CD8-positive, alpha-beta memory T cell (primary cell): ENCODE results near the gene CD2AP. TPM values are rescaled to one million over a fixed set of nuclear protein-coding genes. Genes with fewer than 3 reads are reported as not detected.

Experiments
- CTCF ChIA-PET: fragments of 350-600 bp; sonication (Branson Sonifier 250); formaldehyde crosslinking; loops from one replicate; lab custom pipeline; 2021; ENCODE audit warnings: antibody characterized with exemption; lab: Charles Lee
- POLR2A ChIA-PET: fragments of 350-600 bp; sonication (Branson Sonifier 250); formaldehyde crosslinking; loops from one replicate; lab custom pipeline; 2021; ENCODE audit warnings: antibody characterized with exemption; lab: Charles Lee
- DNase-seq, 5 donors: peaks; one replicate each; pipeline versions ENCODE4 v3.0.0 to v3.0.0-alpha.2; 2020 to 2022; ENCODE audit warnings: mixed read lengths in 1 of 5
- H3K27ac ChIP-seq: one replicate; pipeline ENCODE4 v1.7.0; 2013; ENCODE audit warnings: low read depth, mild to moderate bottlenecking, low read length, moderate library complexity
- H3K27me3 ChIP-seq: 2 replicates; pipeline ENCODE4 v1.7.0; 2013; ENCODE audit warnings: low read length, mild to moderate bottlenecking; ENCODE audit not compliant: insufficient read depth, poor library complexity, severe bottlenecking
- H3K36me3 ChIP-seq: 2 replicates; pipeline ENCODE4 v1.7.0; 2013; ENCODE audit warnings: mild to moderate bottlenecking, low read length, moderate library complexity; ENCODE audit not compliant: insufficient read depth
- H3K4me1 ChIP-seq: 2 replicates; pipeline ENCODE4 v1.7.0; 2013; ENCODE audit warnings: mild to moderate bottlenecking, low read length, moderate library complexity; ENCODE audit not compliant: insufficient read depth
- H3K4me3 ChIP-seq: 2 replicates; pipeline ENCODE4 v1.7.0; 2013; ENCODE audit warnings: mild to moderate bottlenecking, low read length
- H3K9me3 ChIP-seq: 2 replicates; pipeline ENCODE4 v1.7.0; 2013; ENCODE audit warnings: mild to moderate bottlenecking, low read length
- H3K27ac Mint-ChIP-seq, 8 donors: one replicate each; pipeline ENCODE4 v1.8.0; 2020 to 2021; ENCODE audit warnings: mixed read lengths in 8 of 8, mild to moderate bottlenecking in 6 of 8, inconsistent platforms in 3 of 8, moderate library complexity in 3 of 8
- H3K27me3 Mint-ChIP-seq, 2 donors: one replicate each; pipeline ENCODE4 v1.8.0; 2020 to 2021; ENCODE audit warnings: mixed read lengths in 2 of 2, mild to moderate bottlenecking in 1 of 2, moderate library complexity in 1 of 2
- H3K36me3 Mint-ChIP-seq, 3 donors: one replicate each; pipeline ENCODE4 v1.8.0; 2020 to 2021; ENCODE audit warnings: mixed read lengths in 3 of 3, inconsistent platforms in 1 of 3, mild to moderate bottlenecking in 1 of 3
- H3K4me1 Mint-ChIP-seq, 3 donors: one replicate each; pipeline ENCODE4 v1.8.0; 2020 to 2021; ENCODE audit warnings: mixed read lengths in 3 of 3, inconsistent platforms in 1 of 3, mild to moderate bottlenecking in 1 of 3
- H3K4me3 Mint-ChIP-seq, 7 donors: one replicate each; pipeline ENCODE4 v1.8.0; 2020 to 2021; ENCODE audit warnings: mixed read lengths in 7 of 7, mild to moderate bottlenecking in 6 of 7, moderate library complexity in 4 of 7, inconsistent platforms in 2 of 7
- H3K9me3 Mint-ChIP-seq, 5 donors: one replicate each; pipeline ENCODE4 v1.8.0; 2020 to 2022; ENCODE audit warnings: mixed read lengths in 5 of 5, mild to moderate bottlenecking in 3 of 5, moderate library complexity in 2 of 5, inconsistent platforms in 1 of 5
- polyA plus RNA-seq: library from polyadenylated mRNA; unstranded; fragments of 300-500 nt; fragmentation: Illumina TruSeq; gene quantifications from one replicate; pipeline ENCODE4 v1.2.3, GENCODE V29; 2021
- total RNA-seq, 2 experiments: library from RNA; stranded (reverse); gene quantifications; one replicate each; pipeline ENCODE4 v1.2.3, GENCODE V29; 2021

CD2AP gene
- total and polyA plus RNA-seq, 3 experiments from 2014 or later: 9.3 to 30.7 (median 28.8) TPM

DNA sequence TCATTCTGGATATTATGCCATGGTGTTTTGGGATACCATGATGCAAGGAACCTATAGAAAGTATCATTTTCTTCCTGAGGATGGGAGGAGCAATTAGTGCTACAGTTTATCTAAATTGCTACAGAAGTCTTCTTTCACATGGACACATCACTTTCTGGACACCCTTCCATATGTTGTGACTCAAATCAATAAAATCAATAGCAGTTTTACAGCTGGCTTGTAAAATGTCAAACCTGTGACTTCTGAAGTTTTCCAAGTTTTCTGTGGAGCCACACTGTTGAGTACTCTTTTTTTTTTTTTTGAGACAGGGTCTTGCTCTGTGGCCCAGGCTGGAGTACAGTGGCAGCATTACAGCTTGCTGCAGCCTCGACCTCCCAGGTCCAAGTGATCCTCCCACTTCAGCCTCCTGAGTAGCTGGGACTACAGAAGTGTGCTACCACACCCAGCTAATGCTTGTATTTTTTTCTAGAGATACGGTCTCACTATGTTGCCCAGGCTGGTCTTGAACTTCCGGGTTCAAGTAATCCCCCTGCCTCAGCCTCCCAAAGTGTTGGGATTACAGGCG, 24.1 kb upstream of the CD2AP start:
- Histone ChIP-seq H3K27ac (no peak overlapping the region), H3K36me3 (no peaks in the 10 kb centered on the region), H3K4me3 (no peak overlapping the region), H3K9me3 (no peaks in the 10 kb centered on the region), H3K27me3 (no peaks in the 10 kb centered on the region), H3K4me1 (no peaks in the 10 kb centered on the region)
- no peak overlapping the region for H3K27ac Mint-ChIP-seq
- DNase-seq: no peak
- H3K27me3 Mint-ChIP-seq: no peaks in the 10 kb centered on the region
- no peaks in the 10 kb centered on the region for H3K36me3 Mint-ChIP-seq
- peaks cover 0 to 2% (median 0%) of the 10 kb centered on the region in 3 donors for H3K4me1 Mint-ChIP-seq
- no peak overlapping the region for H3K4me3 Mint-ChIP-seq
- ChIA-PET CTCF (no interaction called here), POLR2A (no interaction called here)
- no peaks in the 10 kb centered on the region for H3K9me3 Mint-ChIP-seq

GRCh38 chr6:47454713-47455396, 22.7 kb upstream of the CD2AP start:
- H3K4me3 Mint-ChIP-seq: peak overlapping the region in 3 of 7 donors; percentile 5 to 68 (median 10)
- no peaks in the 10 kb centered on the region for H3K9me3 Mint-ChIP-seq
- H3K4me1 ChIP-seq: no peaks in the 10 kb centered on the region
- no peaks in the 10 kb centered on the region for H3K36me3 Mint-ChIP-seq
- no peaks in the 10 kb centered on the region for H3K27me3 ChIP-seq
- H3K4me3 ChIP-seq: no peak overlapping the region
- no peaks in the 10 kb centered on the region for H3K9me3 ChIP-seq
- no peak for DNase-seq
- ChIA-PET POLR2A (no interaction called here), CTCF (no interaction called here)
- H3K4me1 Mint-ChIP-seq: peaks cover 0 to 2% (median 0%) of the 10 kb centered on the region in 3 donors
- H3K36me3 ChIP-seq: no peaks in the 10 kb centered on the region
- H3K27me3 Mint-ChIP-seq: peaks cover 0 to 3% of the 10 kb centered on the region in 2 donors
- H3K27ac Mint-ChIP-seq: peak overlapping the region in 6 of 8 donors; percentile 16 to 93 (median 70)
- no peak overlapping the region for H3K27ac ChIP-seq

DNA sequence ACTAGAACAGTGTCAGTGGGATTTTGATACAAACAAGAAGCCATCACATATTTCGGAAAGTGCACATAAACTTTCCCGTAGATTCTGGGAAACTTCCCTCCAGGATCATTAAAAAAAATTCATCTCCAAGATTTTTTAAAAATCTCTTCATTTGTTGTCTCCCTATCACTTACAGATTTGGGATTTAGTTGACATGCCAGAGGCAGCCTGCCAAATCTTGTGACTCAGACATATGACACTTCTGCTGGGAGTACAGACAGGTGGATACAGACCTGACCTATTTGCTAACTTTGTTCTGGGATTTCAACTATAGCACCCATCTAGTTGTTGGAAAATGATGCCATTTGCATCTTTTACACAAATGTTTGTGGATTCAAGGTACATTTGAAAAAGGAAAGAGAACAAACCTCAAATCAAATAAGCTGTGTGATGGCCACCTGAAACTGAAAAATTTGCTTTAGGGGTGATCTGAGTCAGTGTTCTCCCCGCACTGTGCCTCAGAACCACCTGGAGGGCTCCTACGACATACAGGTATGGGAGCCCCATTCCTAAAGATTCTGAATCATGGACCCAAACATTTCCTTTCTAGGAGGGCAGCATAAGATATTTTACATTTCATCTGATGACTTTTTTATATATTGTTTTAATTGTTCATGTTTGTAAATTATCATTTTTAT, 21.9 kb upstream of the CD2AP start:
- Mint-ChIP-seq H3K27ac (peak overlapping the region in 3 of 8 donors; percentile 11 to 93 (median 16)), H3K4me1 (peaks cover 0 to 2% (median 0%) of the 10 kb centered on the region in 3 donors)
- POLR2A ChIA-PET: no interaction called here

GRCh38 chr6:47456536-47456975, 21.0 kb upstream of the CD2AP start:
- no peak overlapping the region for H3K4me3 Mint-ChIP-seq
- CTCF ChIA-PET: no interaction called here

More for the DNA sequence above, 21.9 kb upstream of the CD2AP start:
- Mint-ChIP-seq H3K4me3 (no peak overlapping the region), H3K27me3 (peaks cover 0 to 3% of the 10 kb centered on the region in 2 donors), H3K9me3 (no peaks in the 10 kb centered on the region), H3K36me3 (no peaks in the 10 kb centered on the region)
- Histone ChIP-seq H3K4me3 (no peak overlapping the region), H3K27me3 (no peaks in the 10 kb centered on the region), H3K4me1 (no peaks in the 10 kb centered on the region), H3K9me3 (no peaks in the 10 kb centered on the region), H3K27ac (no peak overlapping the region), H3K36me3 (no peaks in the 10 kb centered on the region)
- DNase-seq: no peak
- CTCF ChIA-PET: no interaction called here

GRCh38 chr6:47457370-47457769, 20.2 kb upstream of the CD2AP start:
- Mint-ChIP-seq H3K4me1 (peaks cover 0 to 2% (median 0%) of the 10 kb centered on the region in 3 donors), H3K36me3 (no peaks in the 10 kb centered on the region), H3K27ac (no peak overlapping the region), H3K4me3 (no peak overlapping the region), H3K9me3 (no peaks in the 10 kb centered on the region), H3K27me3 (peaks cover 0 to 11% of the 10 kb centered on the region in 2 donors)
- no peaks in the 10 kb centered on the region for H3K4me1 ChIP-seq
- no peaks in the 10 kb centered on the region for H3K27me3 ChIP-seq
- H3K4me3 ChIP-seq: no peak overlapping the region
- H3K9me3 ChIP-seq: no peaks in the 10 kb centered on the region
- H3K36me3 ChIP-seq: no peaks in the 10 kb centered on the region
- ChIA-PET POLR2A (no interaction called here), CTCF (no interaction called here)
- H3K27ac ChIP-seq: no peak overlapping the region
- no peak for DNase-seq

More at GRCh38 chr6:47456536-47456975, 21.0 kb upstream of the CD2AP start:
- no peak overlapping the region for H3K27ac Mint-ChIP-seq
- Histone ChIP-seq H3K4me3 (no peak overlapping the region), H3K36me3 (no peaks in the 10 kb centered on the region), H3K9me3 (no peaks in the 10 kb centered on the region), H3K27me3 (no peaks in the 10 kb centered on the region), H3K27ac (no peak overlapping the region), H3K4me1 (no peaks in the 10 kb centered on the region)
- no peaks in the 10 kb centered on the region for H3K36me3 Mint-ChIP-seq
- no peak for DNase-seq
- no peaks in the 10 kb centered on the region for H3K9me3 Mint-ChIP-seq
- peaks cover 0 to 7% of the 10 kb centered on the region in 2 donors for H3K27me3 Mint-ChIP-seq
- POLR2A ChIA-PET: no interaction called here
- H3K4me1 Mint-ChIP-seq: peaks cover 0 to 2% (median 0%) of the 10 kb centered on the region in 3 donors

DNA sequence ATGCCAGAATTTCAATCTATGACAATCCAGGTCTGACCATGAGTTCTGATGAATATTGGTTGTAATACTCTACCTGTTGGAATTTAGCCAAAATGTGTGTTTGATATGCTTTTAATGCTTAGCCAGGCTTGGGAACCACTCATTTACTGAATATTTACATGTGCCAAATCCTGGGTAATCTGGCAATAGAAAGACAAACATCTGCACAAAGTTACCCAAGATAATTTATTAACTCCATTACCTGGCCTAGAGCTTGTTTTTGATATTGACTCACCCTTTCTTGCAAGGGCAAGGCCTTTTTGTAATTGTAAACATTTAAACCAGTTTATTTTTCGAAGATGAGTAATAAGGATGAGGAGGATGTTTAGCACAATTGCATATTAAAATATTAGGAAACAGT, 13.5 kb upstream of the CD2AP start:
- Mint-ChIP-seq H3K4me1 (no peaks in the 10 kb centered on the region), H3K27ac (no peak overlapping the region), H3K9me3 (no peaks in the 10 kb centered on the region), H3K36me3 (no peaks in the 10 kb centered on the region), H3K27me3 (peaks cover 9 to 31% of the 10 kb centered on the region in 2 donors), H3K4me3 (no peak overlapping the region)
- Histone ChIP-seq H3K4me1 (no peaks in the 10 kb centered on the region), H3K36me3 (no peaks in the 10 kb centered on the region), H3K27ac (no peak overlapping the region), H3K9me3 (no peaks in the 10 kb centered on the region), H3K4me3 (no peak overlapping the region), H3K27me3 (no peaks in the 10 kb centered on the region)
- ChIA-PET CTCF (interaction anchor here (1.3 kb wide), 1 partner anchor 167 kb away, joined by 3 read pairs; no protein-coding TSS in a partner anchor), POLR2A (no interaction called here)
- DNase-seq: no peak

GRCh38 chr6:47465117-47465516, 12.5 kb upstream of the CD2AP start:
- CTCF ChIA-PET: no interaction called here
- H3K27ac Mint-ChIP-seq: no peak overlapping the region

GRCh38 chr6:47471911-47472310, 5.7 kb upstream of the CD2AP start:
- no peaks in the 10 kb centered on the region for H3K36me3 ChIP-seq
- ChIA-PET CTCF (no interaction called here), POLR2A (no interaction called here)
- no peaks in the 10 kb centered on the region for H3K9me3 ChIP-seq
- no peak overlapping the region for H3K4me3 ChIP-seq
- H3K36me3 Mint-ChIP-seq: peaks cover 0 to 3% (median 0%) of the 10 kb centered on the region in 3 donors
- peaks cover 0 to 10% of the 10 kb centered on the region in 2 donors for H3K27me3 Mint-ChIP-seq
- peak overlapping the region in 1 of 7 donors; percentile 30 for H3K4me3 Mint-ChIP-seq
- no peaks in the 10 kb centered on the region for H3K27me3 ChIP-seq
- peaks cover 3 to 9% (median 5%) of the 10 kb centered on the region in 3 donors for H3K4me1 Mint-ChIP-seq
- peaks cover 5% of the 10 kb centered on the region for H3K4me1 ChIP-seq
- no peaks in the 10 kb centered on the region for H3K9me3 Mint-ChIP-seq
- DNase-seq: no peak
- H3K27ac Mint-ChIP-seq: no peak overlapping the region
- no peak overlapping the region for H3K27ac ChIP-seq

More at GRCh38 chr6:47465117-47465516, 12.5 kb upstream of the CD2AP start:
- DNase-seq: no peak
- no peak overlapping the region for H3K27ac ChIP-seq
- no peaks in the 10 kb centered on the region for H3K9me3 ChIP-seq
- Mint-ChIP-seq H3K4me1 (no peaks in the 10 kb centered on the region), H3K27me3 (peaks cover 9 to 29% of the 10 kb centered on the region in 2 donors), H3K4me3 (no peak overlapping the region), H3K9me3 (no peaks in the 10 kb centered on the region), H3K36me3 (peaks cover 0 to 3% (median 0%) of the 10 kb centered on the region in 3 donors)
- H3K36me3 ChIP-seq: no peaks in the 10 kb centered on the region
- H3K4me3 ChIP-seq: no peak overlapping the region
- H3K4me1 ChIP-seq: no peaks in the 10 kb centered on the region
- no peaks in the 10 kb centered on the region for H3K27me3 ChIP-seq
- POLR2A ChIA-PET: no interaction called here
